Measurements from ENCODE around the gene TBC1D9B.

TBC1D9B gene

GRCh38 chr5:179820127-179820482 lies 87.6 kb downstream of the TBC1D9B start:
- TF ChIP-seq CEBPB (IDR thresholded peaks at IDR 0.05) (no peak), TEAD4 (IDR thresholded peaks at IDR 0.05) (no peak), TCF12 (IDR thresholded peaks at IDR 0.05; ENCODE audit: low read depth) (no peak), YY1 (IDR thresholded peaks at IDR 0.05; ENCODE audit: low read depth) (no peak), CREB1 (IDR thresholded peaks at IDR 0.05; ENCODE audit: low read depth) (no peak), FOXM1 (IDR thresholded peaks at IDR 0.05; ENCODE audit: borderline replicate concordance, low read depth) (no peak), EGR1 (IDR thresholded peaks at IDR 0.05) (no peak), NFIC (IDR thresholded peaks at IDR 0.05) (no peak), MAX (IDR thresholded peaks at IDR 0.05) (no peak), EP300 (IDR thresholded peaks at IDR 0.05; ENCODE audit: borderline replicate concordance) (no peak), ZBTB7A (IDR thresholded peaks at IDR 0.05; ENCODE audit: low read depth) (no peak), TAF1 (IDR thresholded peaks at IDR 0.05; ENCODE audit: low read depth) (no peak), RAD21 (IDR thresholded peaks at IDR 0.05; ENCODE audit: low read depth) (no peak)
- TF ChIP-seq, protein P1, sequence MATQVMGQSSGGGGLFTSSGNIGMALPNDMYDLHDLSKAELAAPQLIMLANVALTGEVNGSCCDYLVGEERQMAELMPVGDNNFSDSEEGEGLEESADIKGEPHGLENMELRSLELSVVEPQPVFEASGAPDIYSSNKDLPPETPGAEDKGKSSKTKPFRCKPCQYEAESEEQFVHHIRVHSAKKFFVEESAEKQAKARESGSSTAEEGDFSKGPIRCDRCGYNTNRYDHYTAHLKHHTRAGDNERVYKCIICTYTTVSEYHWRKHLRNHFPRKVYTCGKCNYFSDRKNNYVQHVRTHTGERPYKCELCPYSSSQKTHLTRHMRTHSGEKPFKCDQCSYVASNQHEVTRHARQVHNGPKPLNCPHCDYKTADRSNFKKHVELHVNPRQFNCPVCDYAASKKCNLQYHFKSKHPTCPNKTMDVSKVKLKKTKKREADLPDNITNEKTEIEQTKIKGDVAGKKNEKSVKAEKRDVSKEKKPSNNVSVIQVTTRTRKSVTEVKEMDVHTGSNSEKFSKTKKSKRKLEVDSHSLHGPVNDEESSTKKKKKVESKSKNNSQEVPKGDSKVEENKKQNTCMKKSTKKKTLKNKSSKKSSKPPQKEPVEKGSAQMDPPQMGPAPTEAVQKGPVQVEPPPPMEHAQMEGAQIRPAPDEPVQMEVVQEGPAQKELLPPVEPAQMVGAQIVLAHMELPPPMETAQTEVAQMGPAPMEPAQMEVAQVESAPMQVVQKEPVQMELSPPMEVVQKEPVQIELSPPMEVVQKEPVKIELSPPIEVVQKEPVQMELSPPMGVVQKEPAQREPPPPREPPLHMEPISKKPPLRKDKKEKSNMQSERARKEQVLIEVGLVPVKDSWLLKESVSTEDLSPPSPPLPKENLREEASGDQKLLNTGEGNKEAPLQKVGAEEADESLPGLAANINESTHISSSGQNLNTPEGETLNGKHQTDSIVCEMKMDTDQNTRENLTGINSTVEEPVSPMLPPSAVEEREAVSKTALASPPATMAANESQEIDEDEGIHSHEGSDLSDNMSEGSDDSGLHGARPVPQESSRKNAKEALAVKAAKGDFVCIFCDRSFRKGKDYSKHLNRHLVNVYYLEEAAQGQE (IDR thresholded peaks at IDR 0.05; ENCODE audit: low read depth): no peak
- TF ChIP-seq, protein P2, sequence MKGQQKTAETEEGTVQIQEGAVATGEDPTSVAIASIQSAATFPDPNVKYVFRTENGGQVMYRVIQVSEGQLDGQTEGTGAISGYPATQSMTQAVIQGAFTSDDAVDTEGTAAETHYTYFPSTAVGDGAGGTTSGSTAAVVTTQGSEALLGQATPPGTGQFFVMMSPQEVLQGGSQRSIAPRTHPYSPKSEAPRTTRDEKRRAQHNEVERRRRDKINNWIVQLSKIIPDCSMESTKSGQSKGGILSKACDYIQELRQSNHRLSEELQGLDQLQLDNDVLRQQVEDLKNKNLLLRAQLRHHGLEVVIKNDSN (IDR thresholded peaks at IDR 0.05): no peak

- TF ChIP-seq TCF12 (IDR thresholded peaks at IDR 0.05; ENCODE audit: low read depth): peak; percentile 88
- TF ChIP-seq, protein P1 (IDR thresholded peaks at IDR 0.05; ENCODE audit: low read depth): no peak
- no peak; the same call in 1 of the 2 replicates for TF ChIP-seq TAF1 (IDR thresholded peaks at IDR 0.05; ENCODE audit: low read depth)
- no peak for TF ChIP-seq FOXM1 (IDR thresholded peaks at IDR 0.05; ENCODE audit: borderline replicate concordance, low read depth)
- TF ChIP-seq ZBTB7A (IDR thresholded peaks at IDR 0.05; ENCODE audit: low read depth): no peak; the same call in 1 of the 2 replicates
- TF ChIP-seq RAD21 (IDR thresholded peaks at IDR 0.05; ENCODE audit: low read depth): no peak
- TF ChIP-seq NFIC (IDR thresholded peaks at IDR 0.05): no peak; the same call in 1 of the 2 replicates
- TF ChIP-seq EGR1 (IDR thresholded peaks at IDR 0.05): peak; percentile 91
- peak; percentile 39 for TF ChIP-seq YY1 (IDR thresholded peaks at IDR 0.05; ENCODE audit: low read depth)
- TF ChIP-seq CREB1 (IDR thresholded peaks at IDR 0.05; ENCODE audit: low read depth): no peak
- TF ChIP-seq EP300 (IDR thresholded peaks at IDR 0.05; ENCODE audit: borderline replicate concordance): peak; percentile 60
- peak; percentile 98 for TF ChIP-seq MAX (IDR thresholded peaks at IDR 0.05)
- TF ChIP-seq, protein P2 (IDR thresholded peaks at IDR 0.05): peak; percentile 80
- no peak for TF ChIP-seq TEAD4 (IDR thresholded peaks at IDR 0.05)
Observed at GRCh38 chr5:179819296-179820126, 88.2 kb downstream of the TBC1D9B start.

DNA sequence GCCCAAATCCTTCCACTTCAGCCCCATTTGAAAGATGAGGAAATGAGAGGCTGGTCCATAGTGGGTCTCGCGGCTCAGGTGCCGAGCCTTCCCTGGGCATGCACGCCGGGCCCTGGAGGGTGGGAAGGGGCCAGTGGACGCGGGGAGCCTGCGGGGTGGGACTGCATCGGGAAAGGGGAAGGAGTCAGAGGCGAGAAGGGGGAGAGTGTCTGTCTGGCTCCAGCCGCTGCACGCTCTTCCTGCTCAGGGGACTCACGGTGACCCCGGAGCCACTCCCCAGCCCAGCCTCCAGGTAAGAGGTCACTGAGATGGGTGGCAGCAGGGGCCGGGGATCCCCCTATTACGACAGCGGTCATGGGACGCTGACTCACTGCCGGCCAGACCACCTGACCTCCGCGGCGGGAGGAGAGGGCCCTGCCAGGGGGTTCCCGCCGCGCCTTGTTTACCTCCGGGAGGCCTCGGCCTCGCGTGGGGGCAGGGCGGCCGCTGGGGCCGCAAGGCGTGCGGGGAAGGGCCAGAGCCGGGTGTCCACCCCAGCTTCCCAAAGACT lies 88.9 kb downstream of the TBC1D9B start:
- TF ChIP-seq, protein P1 (IDR thresholded peaks at IDR 0.05; ENCODE audit: low read depth): no peak
- peak; percentile 64 for TF ChIP-seq NFIC (IDR thresholded peaks at IDR 0.05)
- 0 out of 2 replicates have a peak, but pooled peaks have one; percentile 28 for TF ChIP-seq EGR1 (IDR thresholded peaks at IDR 0.05)
- TF ChIP-seq TAF1 (IDR thresholded peaks at IDR 0.05; ENCODE audit: low read depth): peak; percentile 24
- TF ChIP-seq TEAD4 (IDR thresholded peaks at IDR 0.05): 0 out of 2 replicates have a peak, but pooled peaks have one; percentile 18
- peak; percentile 78; the same call in 1 of the 2 replicates for TF ChIP-seq TCF12 (IDR thresholded peaks at IDR 0.05; ENCODE audit: low read depth)
- TF ChIP-seq CEBPB (IDR thresholded peaks at IDR 0.05): peak; percentile 84
- TF ChIP-seq, protein P2 (IDR thresholded peaks at IDR 0.05): peak; percentile 94
- TF ChIP-seq YY1 (IDR thresholded peaks at IDR 0.05; ENCODE audit: low read depth): no peak
- TF ChIP-seq CREB1 (IDR thresholded peaks at IDR 0.05; ENCODE audit: low read depth): peak; percentile 32; the same call in 1 of the 2 replicates
- peak; percentile 64; the same call in 1 of the 2 replicates for TF ChIP-seq ZBTB7A (IDR thresholded peaks at IDR 0.05; ENCODE audit: low read depth)
- TF ChIP-seq EP300 (IDR thresholded peaks at IDR 0.05; ENCODE audit: borderline replicate concordance): peak; percentile 63; the same call in 1 of the 2 replicates
- TF ChIP-seq RAD21 (IDR thresholded peaks at IDR 0.05; ENCODE audit: low read depth): no peak
- TF ChIP-seq FOXM1 (IDR thresholded peaks at IDR 0.05; ENCODE audit: borderline replicate concordance, low read depth): no peak
- no peak for TF ChIP-seq MAX (IDR thresholded peaks at IDR 0.05)
